A549 (cell line): Measurements from ENCODE around the gene CCDC150. TPM values are rescaled to one million over a fixed set of nuclear protein-coding genes. Genes with fewer than 3 reads are reported as not detected.

ENCODE experiments used
- BHLHE40 ChIP-seq: IDR thresholded peaks from 2 replicates; pipeline ENCODE4 v1.6.1; 2012; ENCODE audit warnings: low read depth, low read length, inconsistent platforms
- CBX2 ChIP-seq: fragments of 200-600 bp; sonication (generic); IDR thresholded peaks from 2 replicates; pipeline ENCODE4 v1.6.1; 2016; ENCODE audit warnings: low read depth, mild to moderate bottlenecking, borderline replicate concordance
- CBX8 ChIP-seq: fragments of 200-600 bp; sonication (generic); IDR thresholded peaks from 2 replicates; pipeline ENCODE4 v1.6.1; 2016
- CEBPB ChIP-seq, 2 experiments: fragments of >200 bp in 1 of 2; sonication (Bioruptor Twin) in 1 of 2; formaldehyde crosslinking in 1 of 2; IDR thresholded peaks; 2 replicates each; pipeline ENCODE4 v1.6.1; 2012 to 2016
- CHD2 ChIP-seq: fragments of 150-350 bp; IDR thresholded peaks from 2 replicates; pipeline ENCODE4 v1.6.1; 2014; ENCODE audit warnings: low read length; ENCODE audit not compliant: partially characterized antibody
- EHF ChIP-seq: fragments of 250-450 bp; sonication (Bioruptor Pico); IDR thresholded peaks from 2 replicates; pipeline ENCODE4 v1.5.0; 2020; ENCODE audit warnings: mild to moderate bottlenecking
- EHMT2 ChIP-seq: fragments of 200-600 bp; sonication (generic); IDR thresholded peaks from 2 replicates; pipeline ENCODE4 v1.6.1; 2016; ENCODE audit warnings: antibody characterized with exemption, low read depth, mild to moderate bottlenecking, moderate library complexity
- EP300 ChIP-seq, 2 experiments: fragments of >200 bp; sonication (Bioruptor Twin); formaldehyde crosslinking; IDR thresholded peaks; 2 replicates in 1 of 2; 3 replicates in 1 of 2; pipeline ENCODE4 v1.6.1; 2016 to 2017
- ESRRA ChIP-seq: fragments of 150-350 bp; IDR thresholded peaks from 2 replicates; pipeline ENCODE4 v1.6.1; 2014; ENCODE audit warnings: mild to moderate bottlenecking, low read length, borderline replicate concordance
- FOSB ChIP-seq: fragments of 250-450 bp; sonication (Bioruptor Pico); IDR thresholded peaks from 2 replicates; pipeline ENCODE4 v1.5.0; 2020; ENCODE audit warnings: mild to moderate bottlenecking, moderate library complexity
- FOXS1 ChIP-seq: fragments of 250-450 bp; sonication (Bioruptor Pico); IDR thresholded peaks from 2 replicates; pipeline ENCODE4 v1.5.0; 2020; ENCODE audit warnings: mild to moderate bottlenecking, moderate library complexity
- HDAC2 ChIP-seq: fragments of 200-600 bp; sonication (generic); IDR thresholded peaks from 2 replicates; pipeline ENCODE4 v1.6.1; 2016
- HOXA7 ChIP-seq: fragments of 250-450 bp; sonication (Bioruptor Pico); IDR thresholded peaks from 2 replicates; pipeline ENCODE4 v1.5.0; 2020; ENCODE audit warnings: mild to moderate bottlenecking, moderate library complexity
- HOXB13 ChIP-seq: fragments of 250-450 bp; sonication (Bioruptor Pico); IDR thresholded peaks from 2 replicates; pipeline ENCODE4 v1.5.0; 2020; ENCODE audit warnings: low read depth, mild to moderate bottlenecking, moderate library complexity
- HOXB5 ChIP-seq: fragments of 250-450 bp; sonication (Bioruptor Pico); IDR thresholded peaks from 2 replicates; pipeline ENCODE4 v1.5.0; 2020; ENCODE audit warnings: mild to moderate bottlenecking, moderate library complexity
- JUN ChIP-seq, 2 experiments: fragments of >200 bp; sonication (Bioruptor Twin); formaldehyde crosslinking; IDR thresholded peaks; 2 replicates in 1 of 2; 3 replicates in 1 of 2; pipeline ENCODE4 v1.6.1; 2016 to 2017
- KDM5A ChIP-seq: fragments of 200-600 bp; sonication (generic); IDR thresholded peaks from 2 replicates; pipeline ENCODE4 v1.6.1; 2016; ENCODE audit warnings: antibody characterized with exemption, mild to moderate bottlenecking
- MAFK ChIP-seq: fragments of 450-650 bp; IDR thresholded peaks from 2 replicates; pipeline ENCODE4 v1.6.1; 2014; ENCODE audit not compliant: partially characterized antibody
- MAZ ChIP-seq: fragments of 150-350 bp; IDR thresholded peaks from 2 replicates; pipeline ENCODE4 v1.6.1; 2014; ENCODE audit warnings: antibody characterized with exemption, low read depth, low read length, borderline replicate concordance
- NFE2L2 ChIP-seq: fragments of 150-350 bp; conservative IDR thresholded peaks from 2 replicates; pipeline ENCODE4 v1.6.1; 2014; ENCODE audit warnings: low read length
- NPAS2 ChIP-seq: fragments of 250-450 bp; sonication (Bioruptor Pico); IDR thresholded peaks from 2 replicates; pipeline ENCODE4 v1.8.0; 2022; ENCODE audit warnings: mild to moderate bottlenecking, moderate library complexity, borderline replicate concordance
- POLR2A ChIP-seq: IDR thresholded peaks from 2 replicates; pipeline ENCODE4 v1.6.1; 2012; ENCODE audit warnings: mild to moderate bottlenecking, low read length
- RAD21 ChIP-seq, 2 experiments: fragments of >200 bp in 1 of 2; sonication (Bioruptor Twin) in 1 of 2; formaldehyde crosslinking in 1 of 2; IDR thresholded peaks in 1 of 2; conservative IDR thresholded peaks in 1 of 2; 2 replicates in 1 of 2; 3 replicates in 1 of 2; pipeline ENCODE4 v1.6.1; 2012 to 2018; ENCODE audit warnings: inconsistent platforms in 1 of 2
- RARB ChIP-seq: fragments of 250-450 bp; sonication (Bioruptor Pico); IDR thresholded peaks from 2 replicates; pipeline ENCODE4 v1.8.0; 2021; ENCODE audit warnings: mild to moderate bottlenecking, moderate library complexity
- RCOR1 ChIP-seq: fragments of 150-350 bp; IDR thresholded peaks from 2 replicates; pipeline ENCODE4 v1.6.1; 2014; ENCODE audit warnings: antibody characterized with exemption, low read length, low read depth
- RFX5 ChIP-seq: fragments of 450-650 bp; IDR thresholded peaks from 2 replicates; pipeline ENCODE4 v1.7.1; 2014; ENCODE audit warnings: antibody characterized with exemption, mild to moderate bottlenecking, moderate library complexity
- SMC3 ChIP-seq: fragments of >200 bp; sonication (Bioruptor Twin); formaldehyde crosslinking; IDR thresholded peaks from 3 replicates; pipeline ENCODE4 v1.6.1; 2018; ENCODE audit warnings: inconsistent platforms
- SREBF2 ChIP-seq: fragments of 450-650 bp; IDR thresholded peaks from 2 replicates; pipeline ENCODE4 v1.6.1; 2014; ENCODE audit warnings: mild to moderate bottlenecking, moderate library complexity
- TFCP2L1 ChIP-seq: fragments of 250-450 bp; sonication (Bioruptor Pico); IDR thresholded peaks from 2 replicates; pipeline ENCODE4 v1.5.0; 2021; ENCODE audit warnings: mild to moderate bottlenecking
- TP53 ChIP-seq: fragments of 250-450 bp; sonication (Bioruptor Pico); IDR thresholded peaks from 2 replicates; pipeline ENCODE4 v1.5.0; 2021; ENCODE audit warnings: mild to moderate bottlenecking, moderate library complexity
- ZFP36 ChIP-seq: fragments of 450-650 bp; IDR thresholded peaks from 2 replicates; pipeline ENCODE4 v1.6.1; 2014; ENCODE audit warnings: borderline replicate concordance; ENCODE audit not compliant: partially characterized antibody
- ZNF302 ChIP-seq: fragments of 250-450 bp; sonication (Bioruptor Pico); IDR thresholded peaks from 2 replicates; pipeline ENCODE4 v1.9.0; 2021; ENCODE audit warnings: inconsistent platforms, mild to moderate bottlenecking, moderate library complexity
- ZSCAN20 ChIP-seq: fragments of 250-450 bp; sonication (Bioruptor Pico); IDR thresholded peaks from 2 replicates; pipeline ENCODE4 v1.8.0; 2022; ENCODE audit warnings: mild to moderate bottlenecking, moderate library complexity
- polyA plus RNA-seq, 4 experiments: library from polyadenylated mRNA; depleted of rRNA in 3 of 4; stranded (reverse); fragments of >200 nt; fragmentation: RNase III in 1 of 4; extraction: RNeasy Plus Mini Kit Qiagen cat#74134 plus additional on column Dnase treatment in 1 of 4; gene quantifications; 2 replicates in 3 of 4; 3 replicates in 1 of 4; pipeline ENCODE4 v1.2.3, GENCODE V29; 2011 to 2017
- TF ChIP-seq, protein P1 (sequence below): fragments of >200 bp; sonication (Bioruptor Twin); formaldehyde crosslinking; IDR thresholded peaks from 3 replicates; pipeline ENCODE4 v1.6.1; 2016
- TF ChIP-seq, protein P2 (sequence below): IDR thresholded peaks from 2 replicates; pipeline ENCODE4 v1.6.1; 2012; ENCODE audit warnings: low read depth, borderline replicate concordance
- TF ChIP-seq, protein P3 (sequence below): IDR thresholded peaks from 2 replicates; pipeline ENCODE4 v1.6.1; 2012

The CCDC150 gene
- polyA plus RNA-seq, 2 of the 4 experiments (the other 2 are of a cell fraction) = 14.2 to 17.7 TPM

DNA sequence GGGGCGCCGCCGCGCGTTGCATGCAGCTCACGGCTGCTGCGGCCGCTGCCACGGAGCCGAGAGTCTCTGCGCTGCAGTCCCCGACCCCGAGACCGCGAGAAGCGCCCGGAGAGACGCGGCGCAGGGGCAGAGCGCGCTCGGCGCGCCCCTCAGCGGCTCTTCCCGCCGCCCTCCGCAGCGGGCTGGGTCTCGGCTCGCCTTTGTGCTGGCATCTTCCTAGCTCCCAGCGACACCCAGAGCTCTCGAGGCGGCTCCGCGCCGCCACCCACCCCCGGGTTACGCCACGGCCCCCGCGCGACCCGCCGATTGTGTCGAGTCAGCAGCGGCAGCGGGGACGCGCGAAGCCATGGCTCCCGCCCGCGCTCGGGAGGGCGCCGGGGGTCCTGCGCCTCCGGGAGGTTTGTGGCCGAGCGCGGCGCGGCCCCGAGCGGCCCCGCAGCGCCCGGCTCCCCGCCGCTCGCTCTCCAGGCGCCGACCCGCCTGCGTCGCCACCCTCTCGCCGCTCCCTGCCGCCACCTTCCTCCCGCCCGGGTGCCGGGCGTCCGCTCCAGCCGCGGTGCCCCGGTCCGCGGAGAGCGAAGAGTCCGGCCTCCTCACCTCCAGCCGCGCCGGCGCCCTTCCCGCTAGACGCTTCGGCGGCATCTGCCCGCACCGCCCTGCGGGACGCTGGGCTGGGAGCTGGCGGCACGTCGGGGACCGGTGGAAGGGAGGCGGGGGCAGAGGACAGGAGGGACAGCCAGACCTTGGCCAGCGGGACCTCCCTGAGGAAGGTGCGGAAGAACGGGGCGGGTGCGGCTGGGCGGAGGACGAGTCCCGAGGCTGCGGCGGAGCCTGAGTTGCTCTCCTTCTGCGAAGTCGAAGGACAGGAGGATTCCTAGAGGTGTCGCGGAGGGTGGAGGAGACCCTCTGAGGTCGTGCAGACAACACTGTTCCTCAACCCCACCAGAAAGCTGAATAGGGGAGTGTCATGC lies 46.3 kb upstream of the CCDC150 start, which contains the start of gene HECW2 (continued):
- TF ChIP-seq, protein P1, sequence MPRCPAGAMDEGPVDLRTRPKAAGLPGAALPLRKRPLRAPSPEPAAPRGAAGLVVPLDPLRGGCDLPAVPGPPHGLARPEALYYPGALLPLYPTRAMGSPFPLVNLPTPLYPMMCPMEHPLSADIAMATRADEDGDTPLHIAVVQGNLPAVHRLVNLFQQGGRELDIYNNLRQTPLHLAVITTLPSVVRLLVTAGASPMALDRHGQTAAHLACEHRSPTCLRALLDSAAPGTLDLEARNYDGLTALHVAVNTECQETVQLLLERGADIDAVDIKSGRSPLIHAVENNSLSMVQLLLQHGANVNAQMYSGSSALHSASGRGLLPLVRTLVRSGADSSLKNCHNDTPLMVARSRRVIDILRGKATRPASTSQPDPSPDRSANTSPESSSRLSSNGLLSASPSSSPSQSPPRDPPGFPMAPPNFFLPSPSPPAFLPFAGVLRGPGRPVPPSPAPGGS = no peak
- TF ChIP-seq TP53 (CRISPR knock-in tag) = no peak
- no peak for TF ChIP-seq ESRRA
- TF ChIP-seq MAZ = no peak
- no peak for TF ChIP-seq HOXA7 (CRISPR knock-in tag)
- TF ChIP-seq HOXB13 (CRISPR knock-in tag) = no peak
- no peak for TF ChIP-seq SMC3
- TF ChIP-seq EHF = no peak
- TF ChIP-seq CHD2 = peak; percentile 47
- TF ChIP-seq CEBPB (IDR thresholded peaks at IDR 0.05) = no peak
- TF ChIP-seq ZSCAN20 (CRISPR knock-in tag) = no peak
- TF ChIP-seq TFCP2L1 = no peak
- no peak for TF ChIP-seq EHMT2
- TF ChIP-seq JUN (IDR thresholded peaks at IDR 0.05) = peak in 1 of 2 experiments; percentile 52; a peak in 1 of 5 replicates
- no peak for TF ChIP-seq SREBF2
- TF ChIP-seq KDM5A = no peak
- no peak for TF ChIP-seq CBX8
- TF ChIP-seq RAD21 (conservative IDR thresholded peaks at IDR 0.05 in 1 of 2, IDR thresholded peaks at IDR 0.05 in 1 of 2) = peak in 1 of 2 experiments; percentile 44; a peak in 1 of 5 replicates
- peak; percentile 33 for TF ChIP-seq POLR2A
- no peak for TF ChIP-seq RARB (CRISPR knock-in tag)
- TF ChIP-seq EP300 (IDR thresholded peaks at IDR 0.05) = no peak
- no peak for TF ChIP-seq RCOR1
- TF ChIP-seq FOSB (CRISPR knock-in tag) = no peak
- TF ChIP-seq NFE2L2 = no peak
- no peak for TF ChIP-seq CBX2
- TF ChIP-seq ZFP36 = no peak
- TF ChIP-seq RFX5 = no peak
- peak; percentile 95 for TF ChIP-seq MAFK
- no peak for TF ChIP-seq NPAS2 (CRISPR knock-in tag)
- no peak for TF ChIP-seq BHLHE40
- TF ChIP-seq ZNF302 (CRISPR knock-in tag) = no peak
- TF ChIP-seq FOXS1 = no peak
- no peak for TF ChIP-seq HOXB5 (CRISPR knock-in tag)
- TF ChIP-seq HDAC2 = no peak
- TF ChIP-seq, protein P2, sequence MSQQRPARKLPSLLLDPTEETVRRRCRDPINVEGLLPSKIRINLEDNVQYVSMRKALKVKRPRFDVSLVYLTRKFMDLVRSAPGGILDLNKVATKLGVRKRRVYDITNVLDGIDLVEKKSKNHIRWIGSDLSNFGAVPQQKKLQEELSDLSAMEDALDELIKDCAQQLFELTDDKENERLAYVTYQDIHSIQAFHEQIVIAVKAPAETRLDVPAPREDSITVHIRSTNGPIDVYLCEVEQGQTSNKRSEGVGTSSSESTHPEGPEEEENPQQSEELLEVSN = no peak; the same call in 1 of the 2 replicates
- TF ChIP-seq, protein P3, sequence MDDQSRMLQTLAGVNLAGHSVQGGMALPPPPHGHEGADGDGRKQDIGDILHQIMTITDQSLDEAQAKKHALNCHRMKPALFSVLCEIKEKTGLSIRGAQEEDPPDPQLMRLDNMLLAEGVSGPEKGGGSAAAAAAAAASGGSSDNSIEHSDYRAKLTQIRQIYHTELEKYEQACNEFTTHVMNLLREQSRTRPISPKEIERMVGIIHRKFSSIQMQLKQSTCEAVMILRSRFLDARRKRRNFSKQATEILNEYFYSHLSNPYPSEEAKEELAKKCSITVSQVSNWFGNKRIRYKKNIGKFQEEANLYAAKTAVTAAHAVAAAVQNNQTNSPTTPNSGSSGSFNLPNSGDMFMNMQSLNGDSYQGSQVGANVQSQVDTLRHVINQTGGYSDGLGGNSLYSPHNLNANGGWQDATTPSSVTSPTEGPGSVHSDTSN = no peak
- TF ChIP-seq, all 56 proteins: peak for 6
